ENCODE results near the gene ZBTB21.

The ZBTB21 gene

DNA sequence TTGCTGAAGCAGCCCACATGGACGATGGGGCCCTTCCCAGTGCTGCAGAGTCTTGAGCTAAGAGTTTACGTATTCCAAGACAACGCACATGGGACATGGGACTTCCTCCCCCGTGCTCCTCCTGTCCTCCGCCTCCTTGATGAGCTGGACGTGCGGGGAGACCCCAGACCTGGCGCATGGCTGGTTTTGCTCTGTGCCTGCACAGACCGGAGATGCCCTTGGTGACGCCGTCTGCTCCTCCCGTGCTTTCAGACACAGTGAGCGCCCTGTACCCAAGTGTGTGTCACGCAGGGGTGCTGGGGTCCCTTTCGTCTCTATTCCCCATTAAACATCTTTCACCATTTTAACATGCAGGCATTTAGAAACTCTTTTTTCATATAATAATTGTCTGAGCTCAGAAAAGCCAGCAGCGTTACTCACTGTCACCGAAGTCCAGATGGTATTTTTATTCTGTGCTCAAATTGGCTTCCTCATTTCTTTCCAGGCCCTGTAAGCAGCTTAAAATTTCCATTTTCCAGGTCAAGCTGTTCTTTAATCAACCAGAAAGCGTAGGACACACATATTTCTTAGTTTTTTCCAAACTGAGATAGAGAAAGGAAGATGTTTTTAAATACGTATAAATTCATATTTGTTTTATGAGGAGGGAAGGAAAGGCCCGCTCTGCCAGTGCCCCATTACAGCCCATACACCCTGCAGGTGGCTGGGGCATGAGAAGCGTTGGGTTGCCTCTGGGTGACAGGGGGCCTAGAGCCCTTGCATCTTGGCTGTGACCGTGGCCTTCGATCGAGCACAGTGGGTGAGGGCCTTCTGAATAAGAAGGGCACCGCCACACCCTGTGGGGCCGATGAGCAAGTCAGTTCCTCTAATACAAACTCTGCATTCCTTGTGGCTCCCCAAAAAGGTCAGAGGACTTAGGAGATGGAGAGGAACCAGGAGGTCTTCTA, 17.9 kb upstream of the ZBTB21 start:
- Histone ChIP-seq H3K4me3 (IDR thresholded peaks at IDR 0.05; ENCODE audit: insufficient read depth, low read depth, low read length) (no peak overlapping the region), H3K27me3 (ENCODE audit: insufficient read depth, low read depth) (no peaks in the 10 kb centered on the region), H3K4me2 (no peak overlapping the region), H3K27ac (no peak overlapping the region), H3K4me1 (ENCODE audit: low read depth, poor library complexity, severe bottlenecking) (peaks cover 21% of the 10 kb centered on the region), H3K36me3 (ENCODE audit: insufficient read depth) (no peaks in the 10 kb centered on the region), H2AFZ (ENCODE audit: low read depth) (no peak overlapping the region), H4K20me1 (ENCODE audit: insufficient read depth) (no peaks in the 10 kb centered on the region), H3K9ac (no peak overlapping the region), H3K79me2 (ENCODE audit: insufficient read depth, low read depth) (no peaks in the 10 kb centered on the region)
- TF ChIP-seq, protein P1, sequence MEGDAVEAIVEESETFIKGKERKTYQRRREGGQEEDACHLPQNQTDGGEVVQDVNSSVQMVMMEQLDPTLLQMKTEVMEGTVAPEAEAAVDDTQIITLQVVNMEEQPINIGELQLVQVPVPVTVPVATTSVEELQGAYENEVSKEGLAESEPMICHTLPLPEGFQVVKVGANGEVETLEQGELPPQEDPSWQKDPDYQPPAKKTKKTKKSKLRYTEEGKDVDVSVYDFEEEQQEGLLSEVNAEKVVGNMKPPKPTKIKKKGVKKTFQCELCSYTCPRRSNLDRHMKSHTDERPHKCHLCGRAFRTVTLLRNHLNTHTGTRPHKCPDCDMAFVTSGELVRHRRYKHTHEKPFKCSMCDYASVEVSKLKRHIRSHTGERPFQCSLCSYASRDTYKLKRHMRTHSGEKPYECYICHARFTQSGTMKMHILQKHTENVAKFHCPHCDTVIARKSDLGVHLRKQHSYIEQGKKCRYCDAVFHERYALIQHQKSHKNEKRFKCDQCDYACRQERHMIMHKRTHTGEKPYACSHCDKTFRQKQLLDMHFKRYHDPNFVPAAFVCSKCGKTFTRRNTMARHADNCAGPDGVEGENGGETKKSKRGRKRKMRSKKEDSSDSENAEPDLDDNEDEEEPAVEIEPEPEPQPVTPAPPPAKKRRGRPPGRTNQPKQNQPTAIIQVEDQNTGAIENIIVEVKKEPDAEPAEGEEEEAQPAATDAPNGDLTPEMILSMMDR (conservative IDR thresholded peaks at IDR 0.05; ENCODE audit: low read depth, low read length), result no peak

DNA sequence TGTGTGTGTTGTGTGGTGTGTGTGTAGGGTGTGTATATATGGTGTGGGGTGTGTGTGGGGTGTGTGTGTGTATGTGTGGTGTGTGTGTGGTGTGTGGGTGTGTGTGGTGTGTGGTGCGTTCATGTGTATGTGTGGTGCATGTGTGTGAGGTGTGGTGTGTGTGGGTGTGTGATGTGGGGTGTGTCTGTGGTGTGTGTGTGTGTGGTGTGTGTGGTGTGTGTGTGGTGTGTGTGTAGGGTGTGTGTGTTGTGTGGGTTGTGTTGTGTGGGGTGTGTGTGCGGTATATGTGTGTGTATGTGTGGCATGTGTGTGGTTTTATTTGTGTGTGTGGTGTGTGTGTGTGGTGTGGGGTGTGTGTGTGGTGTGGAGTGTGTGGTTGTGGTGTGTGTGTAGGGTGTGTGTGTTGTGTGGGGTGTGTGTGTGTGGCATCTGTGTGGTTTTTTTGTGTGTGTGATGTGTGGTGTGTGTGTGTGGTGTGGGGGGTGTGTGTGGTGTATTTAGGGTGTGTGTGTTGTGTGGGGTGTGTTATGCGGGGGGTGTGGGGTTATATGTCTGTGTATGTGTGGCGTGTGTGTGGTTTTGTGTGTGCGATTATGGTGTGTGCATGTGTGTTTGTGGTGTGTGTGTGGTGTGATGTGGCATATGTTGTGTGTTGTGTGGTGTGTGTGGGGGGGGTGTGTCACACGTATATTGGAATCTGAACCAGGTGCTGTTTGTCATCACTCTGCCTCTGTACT, 17.1 kb upstream of the ZBTB21 start:
- Histone ChIP-seq H3K4me2 (no peak overlapping the region), H3K27ac (no peak overlapping the region), H4K20me1 (ENCODE audit: insufficient read depth) (no peaks in the 10 kb centered on the region), H2AFZ (ENCODE audit: low read depth) (no peak overlapping the region), H3K4me3 (IDR thresholded peaks at IDR 0.05; ENCODE audit: insufficient read depth, low read depth, low read length) (no peak overlapping the region), H3K9ac (no peak overlapping the region), H3K36me3 (ENCODE audit: insufficient read depth) (no peaks in the 10 kb centered on the region), H3K79me2 (ENCODE audit: insufficient read depth, low read depth) (no peaks in the 10 kb centered on the region), H3K27me3 (ENCODE audit: insufficient read depth, low read depth) (no peaks in the 10 kb centered on the region), H3K4me1 (ENCODE audit: low read depth, poor library complexity, severe bottlenecking) (peaks cover 17% of the 10 kb centered on the region)
- TF ChIP-seq, protein P1 (conservative IDR thresholded peaks at IDR 0.05; ENCODE audit: low read depth, low read length), result no peak

DNA sequence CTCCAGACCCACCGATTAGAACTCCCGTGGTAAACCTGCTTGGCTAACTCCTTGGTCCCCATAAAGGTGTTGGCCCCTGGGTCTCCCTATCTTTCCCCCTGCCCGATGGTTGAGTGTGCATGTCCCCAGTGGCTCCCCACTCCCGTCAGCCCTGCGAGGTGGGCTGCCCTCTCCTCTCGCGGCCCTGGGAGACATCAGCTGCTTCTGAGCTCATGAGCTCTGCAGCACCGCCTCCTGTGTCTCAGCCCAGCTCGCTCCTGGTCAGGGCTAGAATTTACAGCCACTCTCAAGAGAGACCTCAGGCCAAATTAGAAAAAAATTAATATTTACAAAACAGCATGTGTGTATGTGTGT, 15.9 kb upstream of the ZBTB21 start:
- TF ChIP-seq, protein P1 (conservative IDR thresholded peaks at IDR 0.05; ENCODE audit: low read depth, low read length), result no peak
- H2AFZ ChIP-seq (ENCODE audit: low read depth), result no peak overlapping the region

DNA sequence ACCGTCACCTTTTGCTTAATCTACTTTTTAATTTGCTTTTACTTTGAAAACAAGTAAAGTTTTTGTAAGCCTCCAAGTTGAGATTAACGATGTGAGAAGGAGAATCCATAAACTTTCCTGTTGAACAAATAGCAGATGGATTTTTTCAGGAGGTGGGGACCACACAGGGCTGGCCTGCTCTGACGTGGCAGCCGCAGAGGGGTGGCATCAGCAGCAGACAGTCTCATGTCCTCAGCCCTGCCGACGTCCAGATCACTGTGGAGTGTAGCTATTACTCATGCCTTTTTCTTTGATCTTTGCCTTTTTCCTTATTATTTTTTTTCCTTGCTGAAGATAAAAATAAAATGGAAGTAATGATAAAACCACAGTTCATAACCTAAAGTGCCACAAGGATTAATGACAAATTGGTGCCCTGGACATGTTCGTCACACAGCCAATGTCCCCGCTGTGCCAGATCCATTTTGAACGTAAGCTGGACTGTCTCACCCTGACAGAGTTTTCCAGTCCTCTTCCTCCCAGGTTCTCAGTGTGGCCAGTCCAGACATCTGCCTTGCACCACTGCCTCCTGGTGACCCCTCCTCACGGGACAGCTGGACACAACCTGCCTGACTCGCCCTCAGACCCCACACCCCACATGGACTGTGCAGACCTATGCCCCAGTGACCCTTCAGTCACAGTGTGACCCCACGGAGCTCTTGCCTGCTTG, 15.4 kb upstream of the ZBTB21 start:
- Histone ChIP-seq H3K27ac (no peak overlapping the region), H3K79me2 (ENCODE audit: insufficient read depth, low read depth) (no peaks in the 10 kb centered on the region), H2AFZ (ENCODE audit: low read depth) (no peak overlapping the region), H3K4me3 (IDR thresholded peaks at IDR 0.05; ENCODE audit: insufficient read depth, low read depth, low read length) (no peak overlapping the region), H3K9ac (no peak overlapping the region), H3K36me3 (ENCODE audit: insufficient read depth) (no peaks in the 10 kb centered on the region), H4K20me1 (ENCODE audit: insufficient read depth) (no peaks in the 10 kb centered on the region), H3K4me1 (ENCODE audit: low read depth, poor library complexity, severe bottlenecking) (peaks cover under 1% of the 10 kb centered on the region), H3K4me2 (no peak overlapping the region), H3K27me3 (ENCODE audit: insufficient read depth, low read depth) (no peaks in the 10 kb centered on the region)
- TF ChIP-seq, protein P1 (conservative IDR thresholded peaks at IDR 0.05; ENCODE audit: low read depth, low read length), result no peak

More for the DNA sequence above, 15.9 kb upstream of the ZBTB21 start:
- Histone ChIP-seq H3K27ac (no peak overlapping the region), H4K20me1 (ENCODE audit: insufficient read depth) (no peaks in the 10 kb centered on the region), H3K4me1 (ENCODE audit: low read depth, poor library complexity, severe bottlenecking) (peaks cover 6% of the 10 kb centered on the region), H3K9ac (no peak overlapping the region), H3K79me2 (ENCODE audit: insufficient read depth, low read depth) (no peaks in the 10 kb centered on the region), H3K36me3 (ENCODE audit: insufficient read depth) (no peaks in the 10 kb centered on the region), H3K27me3 (ENCODE audit: insufficient read depth, low read depth) (no peaks in the 10 kb centered on the region), H3K4me3 (IDR thresholded peaks at IDR 0.05; ENCODE audit: insufficient read depth, low read depth, low read length) (no peak overlapping the region), H3K4me2 (no peak overlapping the region)
